GM18861 (cell line): ENCODE results near the gene TDRD3.
A peak's percentile ranks its signal among the peaks of the same experiment; 100 is the strongest.
"Not testable (repeated sequence)": the region's sequence is repeated elsewhere in the genome, so short reads cannot be mapped to it uniquely, and the experiment has no call there.

Experiments
- ATAC-seq: cut with Tn5 transposase; IDR thresholded peaks from one replicate; pipeline ENCODE4 v1.9.1; 2021; ENCODE audit not compliant: unreplicated experiment

The TDRD3 gene

DNA sequence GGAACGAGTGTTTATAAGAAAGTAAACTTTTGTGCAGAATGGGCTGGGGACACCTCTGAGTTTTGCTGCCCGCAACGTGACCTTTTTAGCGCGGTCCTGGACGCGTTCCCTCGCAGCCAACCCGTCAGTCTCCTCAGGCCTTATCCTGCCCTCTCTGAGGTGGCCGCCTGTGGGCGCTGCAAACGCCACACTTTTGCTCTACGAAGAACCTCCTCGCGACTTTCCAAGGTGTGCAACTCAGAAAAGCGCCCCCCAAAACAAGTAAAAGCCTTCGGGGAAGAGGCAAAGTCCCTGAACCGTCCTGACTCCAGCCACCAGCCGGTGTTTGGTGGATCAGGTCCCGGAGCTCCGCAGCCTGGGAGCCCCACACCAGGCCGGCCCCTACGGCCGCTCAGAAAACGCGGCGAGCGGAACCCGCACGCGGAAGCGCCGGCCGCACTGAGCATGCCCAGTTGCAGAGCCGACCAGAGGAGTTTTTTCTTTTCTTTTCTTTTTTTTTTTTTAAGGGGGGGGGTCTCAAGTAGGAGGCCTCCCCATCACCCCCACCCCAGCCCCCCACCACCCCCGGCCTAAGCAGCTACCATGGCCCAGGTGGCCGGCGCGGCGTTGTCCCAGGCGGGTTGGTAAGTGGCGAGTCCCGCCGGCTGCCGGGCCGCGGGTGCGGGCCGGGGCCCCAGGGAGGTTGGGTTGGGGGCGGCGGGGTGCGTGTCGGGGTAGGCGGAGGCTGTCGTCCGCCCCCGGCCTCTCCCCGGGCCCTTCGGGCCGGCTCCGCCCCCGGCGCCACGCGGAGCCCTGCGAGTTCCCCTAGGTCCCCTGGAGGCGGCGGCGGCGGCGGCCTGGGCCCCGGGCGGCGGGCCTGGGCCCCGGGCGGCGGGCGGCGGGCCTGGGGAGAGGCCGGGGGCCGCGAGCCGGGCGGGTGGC, at the start of gene TDRD3:
TSS of gene TDRD3 (plus strand) at position 438 of the 921 bp plus-strand sequence. CDS start at position 583, 145 bp downstream.
- ATAC-seq, result peak; percentile 48

DNA sequence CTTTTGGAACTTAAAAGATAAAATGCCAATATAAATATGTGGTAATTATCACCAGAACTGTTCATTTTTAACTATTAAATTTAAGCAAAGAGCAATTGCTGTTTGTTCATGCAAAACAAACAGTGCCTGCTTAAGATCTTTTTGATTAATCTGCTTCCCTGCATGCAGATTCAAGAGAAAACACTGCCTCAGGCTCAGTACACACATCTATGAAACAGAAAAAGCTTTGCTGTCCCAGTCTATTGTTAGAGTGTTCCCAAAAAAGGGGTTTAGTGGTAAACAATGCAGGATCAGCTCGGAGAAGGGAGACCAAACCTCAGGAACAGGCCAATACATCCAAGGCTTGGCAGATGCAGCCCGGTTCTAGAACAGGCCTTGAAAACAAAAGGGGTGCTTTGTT, 49.3 kb upstream of the TDRD3 start:
- ATAC-seq, result no peak

- ATAC-seq, result no peak
Measured at GRCh38 chr13:60348097-60348496, 48.9 kb upstream of the TDRD3 start.

- ATAC-seq, result no peak
Measured at GRCh38 chr13:60351326-60351725, 45.7 kb upstream of the TDRD3 start.

DNA sequence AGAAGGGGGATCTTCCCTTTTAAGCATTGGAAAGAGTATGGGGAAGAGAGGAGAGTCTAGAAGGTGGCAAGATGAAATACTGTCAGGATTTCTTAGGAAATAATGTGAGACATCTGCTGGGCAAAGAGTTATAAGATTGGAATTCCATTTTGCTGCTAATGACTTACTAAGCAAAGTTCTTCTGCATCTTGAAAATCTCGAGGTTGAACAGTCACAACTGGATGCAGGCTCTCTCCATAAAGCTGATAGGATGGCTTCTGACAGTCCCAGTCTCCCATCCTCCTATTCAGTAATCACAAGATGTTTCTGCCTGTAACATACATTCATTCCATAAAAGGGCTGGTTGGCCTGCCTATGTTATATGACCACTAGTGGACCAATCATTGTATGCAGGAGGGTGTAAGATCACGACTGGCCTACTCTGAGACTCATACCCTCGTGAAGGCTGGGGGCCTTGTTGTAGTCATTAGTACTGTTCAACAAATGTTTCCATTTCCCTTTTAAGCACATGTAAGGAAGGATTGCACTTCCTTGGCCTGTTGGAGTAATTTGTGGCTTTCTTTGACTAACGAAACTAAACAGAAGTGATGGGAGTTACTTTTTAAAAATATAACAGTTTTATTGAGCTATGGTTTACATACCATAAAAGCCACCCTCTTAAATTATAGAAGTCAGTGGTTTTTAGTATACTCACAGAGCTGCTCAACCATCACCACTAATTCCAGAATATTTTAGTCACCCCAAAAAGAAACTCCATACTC, 45.0 kb upstream of the TDRD3 start:
- no peak for ATAC-seq

GRCh38 chr13:60352644-60353043, 44.4 kb upstream of the TDRD3 start:
- no peak for ATAC-seq

DNA sequence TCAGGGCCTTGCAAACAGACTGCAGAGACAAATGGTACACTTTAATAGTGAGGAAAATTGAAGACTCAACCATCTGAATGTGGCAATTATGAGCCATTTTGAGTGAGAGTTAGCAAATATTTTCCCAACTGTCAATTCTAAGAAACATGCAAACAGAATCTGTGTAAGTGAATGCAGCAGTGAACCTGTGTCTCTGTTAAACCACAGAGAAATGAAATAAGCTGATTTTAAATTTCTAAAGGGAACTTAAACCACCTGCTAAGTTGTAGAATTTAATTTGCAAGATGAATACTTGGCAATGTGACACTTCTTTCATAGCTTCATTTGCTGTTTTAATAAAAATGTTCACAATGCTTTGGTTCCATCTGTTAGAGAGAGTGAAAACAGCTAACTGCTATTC, 42.0 kb upstream of the TDRD3 start:
- no peak for ATAC-seq

DNA sequence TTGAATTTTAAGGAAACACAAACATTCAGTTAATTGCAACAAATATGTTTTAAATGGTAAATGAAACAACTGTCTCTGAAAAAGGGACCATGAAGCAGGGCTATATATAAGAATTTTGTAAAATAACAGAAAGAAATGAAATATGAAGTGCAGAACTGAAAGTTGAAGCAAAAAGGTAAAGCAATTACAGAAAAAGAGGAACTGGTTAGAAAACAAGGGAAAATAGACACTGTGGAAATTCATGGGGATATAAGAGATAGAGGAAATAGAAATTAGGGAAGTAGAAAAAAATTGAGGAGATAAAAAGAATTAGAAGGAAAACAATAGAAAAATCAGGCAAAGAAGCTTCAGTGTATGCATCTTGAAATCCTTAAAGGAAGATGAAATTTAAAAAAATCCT, 40.0 kb upstream of the TDRD3 start:
- ATAC-seq, result no peak

GRCh38 chr13:60358453-60358852, 38.6 kb upstream of the TDRD3 start:
- no peak for ATAC-seq

- no peak for ATAC-seq
Measured at GRCh38 chr13:60363288-60363687, 33.7 kb upstream of the TDRD3 start.

- ATAC-seq, result peak; percentile 63
Measured at GRCh38 chr13:60369242-60369641, 27.8 kb upstream of the TDRD3 start.

DNA sequence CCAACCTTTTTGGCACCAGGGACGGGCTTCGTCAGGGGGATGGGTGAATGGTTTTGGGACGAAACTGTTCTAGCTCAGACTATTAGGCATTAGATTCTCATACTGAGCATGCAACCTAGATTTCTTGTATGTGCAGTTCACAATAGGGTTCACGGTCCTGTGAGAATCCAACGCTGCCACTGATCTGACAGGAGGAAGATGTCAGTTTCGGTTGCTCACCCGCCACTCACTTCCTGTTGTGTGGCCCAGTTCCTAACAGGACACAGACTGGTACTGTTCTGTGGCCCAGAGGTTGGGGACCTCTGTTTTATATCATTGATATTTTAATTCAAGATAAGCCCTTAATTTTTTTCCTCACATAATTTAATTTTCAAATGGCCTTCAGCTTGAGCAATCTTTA, 26.7 kb upstream of the TDRD3 start:
- ATAC-seq, result no peak

GRCh38 chr13:60372141-60372540, 24.9 kb upstream of the TDRD3 start:
- no peak for ATAC-seq

GRCh38 chr13:60379282-60379681, 17.7 kb upstream of the TDRD3 start:
- ATAC-seq, result not testable (repeated sequence)

GRCh38 chr13:60379837-60380565, 17.0 kb upstream of the TDRD3 start:
- no peak for ATAC-seq

DNA sequence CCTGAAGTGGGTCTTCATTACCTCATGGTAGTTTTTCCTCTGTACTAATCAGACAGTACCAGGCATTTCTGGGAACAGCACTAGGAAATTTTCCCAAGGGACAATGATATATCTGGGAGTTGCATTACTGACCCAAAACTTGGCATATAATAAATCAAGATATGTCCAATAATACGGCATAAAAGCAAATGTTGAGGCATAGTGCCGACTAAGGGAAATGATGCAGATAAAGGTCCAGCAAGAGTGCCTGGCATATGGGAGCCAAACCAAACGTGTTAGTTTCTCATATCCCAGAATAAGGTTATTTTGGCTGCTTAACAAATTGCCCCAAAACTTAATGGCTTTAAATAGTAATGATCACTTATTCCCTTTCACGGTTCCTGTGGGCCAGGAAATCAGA, 12.1 kb upstream of the TDRD3 start:
- no peak for ATAC-seq

DNA sequence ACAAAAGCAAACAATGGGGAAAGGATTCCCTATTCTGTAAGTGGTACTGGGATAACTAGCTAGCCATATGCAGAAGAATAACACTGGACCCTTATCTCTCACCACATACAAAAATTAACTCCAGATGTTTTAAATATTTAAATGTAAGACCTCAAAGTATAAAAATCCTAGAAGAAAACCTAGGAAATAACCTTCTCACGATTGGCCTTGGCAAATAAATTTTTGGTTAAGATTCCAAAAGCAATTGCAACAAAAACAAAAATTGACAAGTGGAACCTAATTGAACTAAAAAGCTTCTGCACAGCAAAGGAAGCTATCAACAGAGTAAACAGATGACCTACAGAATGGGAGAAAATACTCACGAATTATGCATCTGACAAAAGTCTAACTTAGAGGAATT, 10.8 kb upstream of the TDRD3 start:
- no peak for ATAC-seq

- no peak for ATAC-seq
Measured at GRCh38 chr13:60392131-60392530, 4.9 kb upstream of the TDRD3 start.

GRCh38 chr13:60395971-60396782, 843 bp upstream of the TDRD3 start:
- ATAC-seq, result peak; percentile 71

- peak; percentile 19 for ATAC-seq
Measured at GRCh38 chr13:60397704-60398378, 821 bp downstream of the TDRD3 start.
